Muscle of leg (tissue), 11 donors: ENCODE measurements around the gene ERC1. TPM values are rescaled to one million over a fixed set of nuclear protein-coding genes. Genes with fewer than 3 reads are reported as not detected.
A peak's percentile ranks its signal among the peaks of the same experiment; 100 is the strongest.

Experiments used
- DNase-seq: peaks from one replicate; pipeline ENCODE4 v3.0.0; 2013
- H3K27ac ChIP-seq: one replicate; pipeline ENCODE4 v1.5.1; 2013; ENCODE audit warnings: mild to moderate bottlenecking, low read length, control low read depth
- H3K27me3 ChIP-seq: one replicate; pipeline ENCODE4 v1.6.1; 2013; ENCODE audit warnings: low read length; ENCODE audit not compliant: control insufficient read depth, insufficient read depth
- H3K36me3 ChIP-seq: one replicate; pipeline ENCODE4 v1.6.1; 2013; ENCODE audit warnings: low read length; ENCODE audit not compliant: control insufficient read depth, insufficient read depth
- H3K4me1 ChIP-seq: one replicate; pipeline ENCODE4 v1.6.1; 2013; ENCODE audit warnings: low read length; ENCODE audit not compliant: control insufficient read depth, insufficient read depth
- H3K4me3 ChIP-seq: one replicate; pipeline ENCODE4 v1.5.1; 2013; ENCODE audit warnings: low read length, control low read depth
- H3K9me3 ChIP-seq: replicated peaks from 2 replicates; pipeline ENCODE4 v1.6.1; 2013; ENCODE audit warnings: low read depth, low read length; ENCODE audit not compliant: control insufficient read depth
- WGBS: methylation state at CpG from one replicate; pipeline ENCODE4 v1.1.5; 2013; ENCODE audit warnings: missing lambda C conversion rate; ENCODE audit not compliant: insufficient coverage; 5-methylcytosine and 5-hydroxymethylcytosine counted together
- polyA plus RNA-seq, 8 donors: library from polyadenylated mRNA; unstranded; fragments of 120-200 nt; gene quantifications; one replicate each; pipeline versions ENCODE4 v1.2.1 to v1.2.3, GENCODE V29; 2013; ENCODE audit warnings: inconsistent platforms in 1 of 8, low replicate concordance in 1 of 8; ENCODE audit not compliant: insufficient read length in 8 of 8, insufficient read depth in 1 of 8
- total RNA-seq: library from RNA; stranded (reverse); fragments of 120-200 nt; gene quantifications from one replicate; pipeline ENCODE4 v1.2.4, GENCODE V29; 2013

The ERC1 gene
- total and polyA plus RNA-seq, 9 donors, result 15.8 to 32.5 (median 25.1) TPM

- H3K4me3 ChIP-seq, result peak overlapping the region; percentile 54
- H3K27ac ChIP-seq, result no peak overlapping the region
- H3K9me3 ChIP-seq, result no peaks in the 10 kb centered on the region
- H3K4me1 ChIP-seq, result peaks cover 27% of the 10 kb centered on the region
- DNase-seq, result no peak
- peaks cover 70% of the 10 kb centered on the region for H3K27me3 ChIP-seq
- under 1% methylated on average over 98 of the region's 99 CpGs for WGBS
- H3K36me3 ChIP-seq, result no peaks in the 10 kb centered on the region
Measured at GRCh38 chr12:1530592-1531152, 539.6 kb downstream of the ERC1 start.

DNA sequence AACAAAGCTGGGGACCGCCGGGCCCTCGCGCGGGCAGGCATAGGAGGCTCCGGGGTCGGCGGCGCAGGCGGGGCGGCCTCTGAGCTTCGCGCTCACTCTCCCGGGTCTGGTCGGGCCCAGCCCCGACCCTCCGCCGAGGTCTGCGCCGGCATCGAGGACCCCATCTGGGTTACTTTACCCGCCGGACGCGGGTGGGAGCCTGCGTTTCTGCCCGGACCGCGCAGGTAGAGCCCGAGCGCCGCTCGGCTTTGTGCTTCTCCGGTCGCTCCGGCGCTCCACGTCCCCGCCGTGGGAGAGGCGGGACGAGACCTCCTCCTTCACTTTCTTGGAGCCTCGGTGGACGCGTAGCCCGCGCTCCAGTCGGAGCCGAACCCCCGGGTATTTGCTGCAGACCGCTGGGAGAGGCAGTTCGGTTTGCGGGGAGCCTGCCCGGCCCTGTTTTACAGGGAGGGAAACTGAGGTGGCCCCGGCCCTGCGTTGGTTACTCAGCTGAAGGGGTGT is 540.2 kb downstream of the ERC1 start:
- WGBS, result 0% methylated on average over 55 of the region's 56 CpGs
- Histone ChIP-seq H3K9me3 (no peaks in the 10 kb centered on the region), H3K4me3 (peak overlapping the region; percentile 54), H3K27ac (no peak overlapping the region), H3K4me1 (peaks cover 27% of the 10 kb centered on the region), H3K36me3 (no peaks in the 10 kb centered on the region), H3K27me3 (peaks cover 71% of the 10 kb centered on the region)
- peak; percentile 31 for DNase-seq

DNA sequence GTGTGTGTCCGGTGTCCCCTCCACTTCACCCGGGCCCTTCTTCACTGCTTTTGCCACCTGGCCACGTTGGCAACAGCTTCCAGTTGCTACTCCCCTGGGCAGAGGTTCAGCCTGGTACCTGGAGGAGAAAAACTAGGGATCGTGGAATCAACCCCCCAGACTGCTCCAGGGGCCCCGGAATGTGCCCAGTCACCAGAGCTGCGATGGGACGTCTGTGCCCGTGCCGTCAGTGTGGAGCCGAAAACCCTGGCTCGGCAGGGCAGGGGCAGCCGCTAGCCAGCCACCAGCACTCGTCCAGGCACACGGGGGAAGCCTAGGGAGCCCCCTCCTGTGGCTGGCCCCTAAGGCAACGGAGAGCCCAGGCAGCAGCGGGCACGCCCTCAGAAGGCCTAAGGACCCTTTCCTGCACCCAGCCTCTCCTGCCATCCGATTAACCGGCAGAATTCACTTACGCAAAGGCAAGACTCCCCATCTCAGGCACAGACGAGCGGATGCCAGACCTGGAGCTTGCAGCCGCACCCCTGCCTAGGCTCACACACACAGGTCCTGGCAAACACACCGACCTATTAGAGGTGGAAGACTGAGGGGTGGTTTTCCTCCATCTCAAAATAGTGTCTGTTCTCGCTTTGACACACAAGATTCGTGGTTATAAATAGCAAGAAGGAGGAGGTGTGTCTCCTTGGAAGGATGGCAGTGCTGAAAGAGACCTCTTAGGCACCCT is 540.8 kb downstream of the ERC1 start:
- WGBS, result 37% methylated on average over 15 of the region's 26 CpGs
- Histone ChIP-seq H3K36me3 (no peaks in the 10 kb centered on the region), H3K27me3 (peaks cover 74% of the 10 kb centered on the region), H3K4me3 (peak overlapping the region; percentile 54), H3K27ac (no peak overlapping the region), H3K4me1 (peaks cover 27% of the 10 kb centered on the region), H3K9me3 (no peaks in the 10 kb centered on the region)
- no peak for DNase-seq

DNA sequence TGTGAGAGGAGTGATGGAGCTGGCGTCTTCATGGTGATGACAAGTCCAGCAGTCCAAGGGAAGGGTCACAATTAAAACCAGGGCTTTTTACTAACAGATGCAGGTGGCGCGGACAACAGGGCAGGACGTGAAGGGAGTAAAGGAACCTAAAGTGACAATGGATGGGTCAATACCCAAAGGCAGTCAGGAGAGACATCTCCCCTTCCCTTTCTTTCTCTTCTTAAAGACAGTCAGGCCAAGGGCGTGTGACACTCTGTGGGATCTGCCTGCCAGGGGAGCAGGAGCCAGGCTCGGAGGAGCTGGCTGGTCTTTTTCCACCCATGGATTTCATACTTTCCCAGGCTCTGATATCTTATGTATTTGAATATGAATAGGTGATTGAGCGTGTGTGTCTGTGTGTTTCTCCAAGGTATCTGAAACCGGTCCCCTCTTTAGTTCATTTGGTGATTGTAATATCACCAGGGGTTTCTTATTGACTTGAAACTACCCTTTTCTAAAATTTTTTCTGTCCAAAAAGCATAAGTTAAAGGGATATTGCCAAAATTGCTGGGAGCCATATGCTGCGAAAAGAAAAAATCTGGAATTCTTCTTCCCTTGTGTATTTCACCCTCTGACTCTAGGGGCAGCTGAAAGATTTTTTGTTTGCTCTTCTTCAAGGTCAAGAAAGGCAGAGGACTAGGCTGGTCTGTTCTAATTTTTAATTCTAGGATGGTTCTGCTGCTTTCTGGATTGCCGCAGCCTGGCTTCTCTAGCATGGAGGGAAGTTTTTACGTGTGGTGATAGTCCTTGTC is 541.5 kb downstream of the ERC1 start:
- WGBS, result 83% methylated on average over 1 of the region's 11 CpGs
- H3K4me3 ChIP-seq, result no peak overlapping the region
- H3K27me3 ChIP-seq, result peaks cover 78% of the 10 kb centered on the region
- DNase-seq, result no peak
- H3K9me3 ChIP-seq, result no peaks in the 10 kb centered on the region
- H3K4me1 ChIP-seq, result peaks cover 27% of the 10 kb centered on the region
- no peak overlapping the region for H3K27ac ChIP-seq
- no peaks in the 10 kb centered on the region for H3K36me3 ChIP-seq

GRCh38 chr12:1533205-1533601 is 542.2 kb downstream of the ERC1 start:
- H3K4me3 ChIP-seq, result no peak overlapping the region
- no peak overlapping the region for H3K27ac ChIP-seq

GRCh38 chr12:1533602-1534304 is 542.7 kb downstream of the ERC1 start:
- Histone ChIP-seq H3K9me3 (no peaks in the 10 kb centered on the region), H3K27me3 (peaks cover 77% of the 10 kb centered on the region), H3K4me3 (no peak overlapping the region), H3K36me3 (no peaks in the 10 kb centered on the region), H3K4me1 (peaks cover 27% of the 10 kb centered on the region), H3K27ac (no peak overlapping the region)
- peak; percentile 19 for DNase-seq
- 50% methylated on average over 13 of the region's 16 CpGs for WGBS

More at GRCh38 chr12:1533205-1533601, 542.2 kb downstream of the ERC1 start:
- H3K9me3 ChIP-seq, result no peaks in the 10 kb centered on the region
- no peak for DNase-seq
- WGBS, result 58% methylated on average over 5 of the region's 9 CpGs
- peaks cover 78% of the 10 kb centered on the region for H3K27me3 ChIP-seq
- no peaks in the 10 kb centered on the region for H3K36me3 ChIP-seq
- H3K4me1 ChIP-seq, result peaks cover 27% of the 10 kb centered on the region

DNA sequence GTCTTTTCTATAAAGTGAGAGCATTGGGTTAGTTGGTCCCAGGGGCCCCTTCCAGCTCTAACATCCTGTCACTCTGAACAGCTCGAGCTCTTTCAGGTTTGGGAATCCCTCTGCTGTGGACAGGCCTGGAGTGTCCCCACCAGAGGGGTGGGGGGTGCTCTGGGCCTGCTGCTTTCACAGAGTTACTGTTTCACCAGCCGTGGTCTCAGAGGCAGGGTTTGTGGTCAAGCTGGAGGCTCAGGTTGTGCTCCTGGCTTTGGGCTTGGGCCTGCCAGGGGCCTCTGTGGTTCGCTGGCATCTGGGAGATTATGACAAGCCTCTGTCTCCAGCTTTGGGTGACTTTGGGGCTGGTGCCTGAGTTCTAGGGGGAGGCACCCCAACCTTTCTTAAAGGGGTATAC is 543.7 kb downstream of the ERC1 start:
- peaks cover 22% of the 10 kb centered on the region for H3K4me1 ChIP-seq
- H3K27ac ChIP-seq, result no peak overlapping the region
- DNase-seq, result no peak
- H3K4me3 ChIP-seq, result no peak overlapping the region
- H3K36me3 ChIP-seq, result no peaks in the 10 kb centered on the region
- peaks cover 75% of the 10 kb centered on the region for H3K27me3 ChIP-seq
- H3K9me3 ChIP-seq, result no peaks in the 10 kb centered on the region
- WGBS, result 44% methylated on average over 1 of the region's 3 CpGs

DNA sequence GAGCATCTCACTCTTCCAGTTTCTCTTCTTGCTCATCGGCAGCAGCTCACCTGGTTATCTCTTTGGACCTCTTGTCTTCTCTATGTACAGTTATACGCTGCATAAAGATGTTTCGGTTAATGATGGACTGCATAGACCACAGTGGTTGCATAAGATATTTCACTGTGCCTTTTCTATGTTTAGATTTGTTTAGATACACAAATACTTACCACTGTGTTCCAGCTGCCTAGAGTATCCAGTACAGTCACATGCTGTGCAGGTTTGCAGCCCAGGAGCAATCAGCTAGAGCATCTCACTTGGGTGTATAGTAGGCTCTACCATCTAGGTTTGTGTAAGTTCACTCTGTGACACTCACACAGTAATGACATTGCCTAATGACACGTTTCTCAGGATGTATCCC is 545.8 kb downstream of the ERC1 start:
- Histone ChIP-seq H3K27ac (no peak overlapping the region), H3K4me1 (peaks cover 16% of the 10 kb centered on the region), H3K36me3 (no peaks in the 10 kb centered on the region), H3K4me3 (no peak overlapping the region), H3K9me3 (no peaks in the 10 kb centered on the region), H3K27me3 (peaks cover 65% of the 10 kb centered on the region)
- no peak for DNase-seq
- 100% methylated on average over 1 of the region's 4 CpGs for WGBS

DNA sequence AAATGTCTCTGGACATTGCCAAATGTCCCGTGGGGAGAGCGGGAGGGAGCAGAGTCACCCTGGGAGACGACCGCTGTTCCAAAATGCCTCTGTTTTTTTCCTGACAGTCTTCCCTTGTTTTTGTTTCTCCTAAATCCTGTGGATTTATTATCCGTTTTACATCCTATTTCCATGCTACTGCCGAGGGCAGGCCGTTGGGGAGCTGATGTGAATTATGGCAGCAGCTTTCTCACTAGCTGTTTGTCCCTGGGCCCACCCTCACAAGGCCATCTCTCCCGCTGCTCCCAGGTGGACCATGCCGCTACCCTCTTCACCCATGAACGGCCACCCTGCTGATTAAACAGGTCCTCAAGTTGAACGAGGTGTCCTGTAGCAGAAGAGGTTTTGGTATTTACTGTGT is 548.1 kb downstream of the ERC1 start:
- no peaks in the 10 kb centered on the region for H3K36me3 ChIP-seq
- peaks cover under 1% of the 10 kb centered on the region for H3K4me1 ChIP-seq
- WGBS, result 52% methylated on average over 4 of the region's 11 CpGs
- no peak for DNase-seq
- peaks cover 3% of the 10 kb centered on the region for H3K9me3 ChIP-seq
- no peak overlapping the region for H3K27ac ChIP-seq
- peaks cover 45% of the 10 kb centered on the region for H3K27me3 ChIP-seq
- H3K4me3 ChIP-seq, result no peak overlapping the region
